Inflammatory macrophage treated with lipopolysaccharide for 4 hours (primary cell): ENCODE results near the gene CLDND1.

ENCODE experiments used
- DNase-seq: peaks from one replicate; pipeline ENCODE4 v3.0.0-alpha.2; 2020

Gene CLDND1

GRCh38 chr3:98513091-98513511 lies 9.6 kb downstream of the CLDND1 start:
- peak; percentile 35 for DNase-seq

- DNase-seq = no peak
Observed at GRCh38 chr3:98512576-98512975, 10.1 kb downstream of the CLDND1 start.

GRCh38 chr3:98508582-98508981 lies 14.1 kb downstream of the CLDND1 start:
- no peak for DNase-seq

- no peak for DNase-seq
Observed at GRCh38 chr3:98504539-98504938, 18.2 kb downstream of the CLDND1 start.

GRCh38 chr3:98501863-98502576 lies 20.7 kb downstream of the CLDND1 start:
- no peak for DNase-seq

- no peak for DNase-seq
Observed at GRCh38 chr3:98501270-98501669, 21.4 kb downstream of the CLDND1 start.

- DNase-seq = no peak
Observed at GRCh38 chr3:98500019-98500418, 22.7 kb downstream of the CLDND1 start.

GRCh38 chr3:98497381-98497780 lies 25.3 kb downstream of the CLDND1 start, which contains the start of gene OR5K2:
Gene OR5K2, plus strand, starts transcription at chr3:98497681. Its CDS starts 0 bp downstream, at chr3:98497681.
- no peak for DNase-seq

GRCh38 chr3:98483626-98484025 lies 39.1 kb downstream of the CLDND1 start:
- DNase-seq = no peak

- no peak for DNase-seq
Observed at GRCh38 chr3:98482717-98483482, 39.8 kb downstream of the CLDND1 start.
